ENCODE data around the gene HINFP.
"Not testable (repeated sequence)": the region's sequence is repeated elsewhere in the genome, so short reads cannot be mapped to it uniquely, and the experiment has no call there.

The HINFP gene

DNA sequence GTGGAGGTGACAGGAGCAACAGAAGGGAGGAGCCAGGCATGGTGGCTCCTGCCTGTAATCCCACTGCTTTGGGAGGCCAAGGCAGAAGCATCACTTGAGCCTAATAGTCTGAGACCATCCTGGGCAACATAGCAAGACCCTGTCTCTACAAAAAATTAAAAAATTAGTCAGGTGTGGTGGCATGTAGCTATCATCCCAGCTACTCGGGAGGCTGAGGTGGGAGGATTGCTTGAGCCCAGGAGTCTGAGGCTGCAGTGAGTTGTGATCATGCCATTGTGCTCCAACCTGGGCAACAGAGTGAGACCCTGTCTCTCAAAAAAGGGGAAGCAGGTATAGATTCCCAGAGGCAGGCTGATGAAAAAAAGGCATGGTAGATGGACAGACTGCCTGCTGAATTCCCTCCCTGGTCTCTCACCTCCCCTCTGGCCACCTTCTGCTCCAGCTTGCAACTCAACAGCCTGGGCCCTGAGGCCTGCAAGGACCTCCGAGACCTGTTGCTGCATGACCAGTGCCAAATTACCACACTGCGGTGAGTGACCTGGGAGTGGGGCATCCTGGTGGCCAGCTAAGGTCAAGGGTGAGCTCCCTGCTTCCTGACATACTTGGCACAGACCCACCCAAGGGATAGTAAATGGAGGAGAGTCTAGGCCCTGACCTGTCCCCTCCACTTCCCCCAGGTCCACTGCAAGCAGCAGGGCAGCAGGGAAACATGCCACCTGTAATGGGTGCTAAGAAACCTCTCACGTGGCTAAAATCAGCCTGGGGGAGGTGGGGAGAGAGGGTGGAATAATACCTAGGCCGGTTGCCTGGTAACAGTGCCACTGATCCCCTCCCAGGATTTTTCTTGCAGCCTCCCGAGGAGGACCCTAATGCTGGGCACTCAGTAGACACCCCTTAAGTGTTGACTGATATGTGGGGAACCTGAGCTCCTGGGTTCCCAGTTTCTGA lies 59.6 kb downstream of the HINFP start:
- TF ChIP-seq, protein P1, sequence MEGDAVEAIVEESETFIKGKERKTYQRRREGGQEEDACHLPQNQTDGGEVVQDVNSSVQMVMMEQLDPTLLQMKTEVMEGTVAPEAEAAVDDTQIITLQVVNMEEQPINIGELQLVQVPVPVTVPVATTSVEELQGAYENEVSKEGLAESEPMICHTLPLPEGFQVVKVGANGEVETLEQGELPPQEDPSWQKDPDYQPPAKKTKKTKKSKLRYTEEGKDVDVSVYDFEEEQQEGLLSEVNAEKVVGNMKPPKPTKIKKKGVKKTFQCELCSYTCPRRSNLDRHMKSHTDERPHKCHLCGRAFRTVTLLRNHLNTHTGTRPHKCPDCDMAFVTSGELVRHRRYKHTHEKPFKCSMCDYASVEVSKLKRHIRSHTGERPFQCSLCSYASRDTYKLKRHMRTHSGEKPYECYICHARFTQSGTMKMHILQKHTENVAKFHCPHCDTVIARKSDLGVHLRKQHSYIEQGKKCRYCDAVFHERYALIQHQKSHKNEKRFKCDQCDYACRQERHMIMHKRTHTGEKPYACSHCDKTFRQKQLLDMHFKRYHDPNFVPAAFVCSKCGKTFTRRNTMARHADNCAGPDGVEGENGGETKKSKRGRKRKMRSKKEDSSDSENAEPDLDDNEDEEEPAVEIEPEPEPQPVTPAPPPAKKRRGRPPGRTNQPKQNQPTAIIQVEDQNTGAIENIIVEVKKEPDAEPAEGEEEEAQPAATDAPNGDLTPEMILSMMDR (IDR thresholded peaks at IDR 0.05; ENCODE audit: insufficient read depth, missing control alignments): no peak
- FAIRE-seq: no peak
- DNase-seq (ENCODE audit: insufficient read length, low spot score): no peak

DNA sequence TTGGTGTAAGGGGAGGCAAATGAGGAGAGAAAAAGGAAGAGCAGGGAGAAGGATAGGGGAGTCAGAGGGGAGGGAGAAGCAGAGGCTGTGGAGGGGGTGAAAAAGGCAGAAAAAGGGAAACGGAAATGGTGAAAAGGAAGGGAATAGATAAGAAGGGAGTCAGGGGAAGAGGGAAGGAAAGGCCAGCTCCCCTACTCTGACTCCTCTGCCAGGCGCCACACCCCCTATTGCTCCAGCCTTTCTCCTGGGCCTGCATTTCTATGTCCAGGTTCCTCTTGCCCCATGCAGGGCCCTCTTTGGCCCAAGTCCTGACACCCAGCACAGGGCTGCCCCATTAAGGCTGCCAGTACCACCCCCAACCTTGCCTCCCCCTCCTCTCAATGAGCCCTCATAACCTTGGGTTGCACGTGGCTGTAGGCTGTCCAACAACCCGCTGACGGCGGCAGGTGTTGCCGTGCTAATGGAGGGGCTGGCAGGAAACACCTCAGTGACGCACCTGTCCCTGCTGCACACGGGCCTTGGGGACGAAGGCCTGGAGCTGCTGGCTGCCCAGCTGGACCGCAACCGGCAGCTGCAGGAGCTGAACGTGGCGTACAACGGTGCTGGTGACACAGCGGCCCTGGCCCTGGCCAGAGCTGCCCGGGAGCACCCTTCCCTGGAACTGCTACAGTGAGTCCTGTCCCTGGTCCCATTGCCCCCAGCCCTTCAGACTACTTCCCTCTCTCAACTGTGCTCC lies 60.5 kb downstream of the HINFP start:
- FAIRE-seq (no peak), DNase-seq (ENCODE audit: insufficient read length, low spot score) (no peak)
- TF ChIP-seq, protein P1 (IDR thresholded peaks at IDR 0.05; ENCODE audit: insufficient read depth, missing control alignments): no peak

DNA sequence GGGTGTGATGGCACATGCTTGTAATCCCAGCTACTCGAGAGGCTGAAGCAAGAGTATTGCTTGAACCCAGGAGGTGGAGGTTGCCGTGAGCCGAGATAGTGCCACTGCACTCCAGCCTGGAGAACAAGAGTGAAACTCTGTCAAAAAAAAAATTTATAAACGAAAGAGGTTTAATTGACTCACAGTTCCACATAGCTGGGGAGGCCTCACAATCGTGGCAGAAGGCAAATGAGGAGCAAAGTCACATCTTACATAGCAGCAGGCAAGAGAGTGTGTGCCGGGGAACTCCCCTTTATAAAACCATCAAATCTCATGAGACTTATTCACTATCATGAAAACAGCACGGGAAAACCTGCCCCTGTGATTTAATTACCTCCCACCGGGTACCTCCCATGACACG lies 63.0 kb downstream of the HINFP start:
- DNase-seq (ENCODE audit: insufficient read length, low spot score); FAIRE-seq: not testable (repeated sequence)

Data from D721Med (cell line).